ENCODE data around the gene WDR17.

- TF ChIP-seq, protein P1, sequence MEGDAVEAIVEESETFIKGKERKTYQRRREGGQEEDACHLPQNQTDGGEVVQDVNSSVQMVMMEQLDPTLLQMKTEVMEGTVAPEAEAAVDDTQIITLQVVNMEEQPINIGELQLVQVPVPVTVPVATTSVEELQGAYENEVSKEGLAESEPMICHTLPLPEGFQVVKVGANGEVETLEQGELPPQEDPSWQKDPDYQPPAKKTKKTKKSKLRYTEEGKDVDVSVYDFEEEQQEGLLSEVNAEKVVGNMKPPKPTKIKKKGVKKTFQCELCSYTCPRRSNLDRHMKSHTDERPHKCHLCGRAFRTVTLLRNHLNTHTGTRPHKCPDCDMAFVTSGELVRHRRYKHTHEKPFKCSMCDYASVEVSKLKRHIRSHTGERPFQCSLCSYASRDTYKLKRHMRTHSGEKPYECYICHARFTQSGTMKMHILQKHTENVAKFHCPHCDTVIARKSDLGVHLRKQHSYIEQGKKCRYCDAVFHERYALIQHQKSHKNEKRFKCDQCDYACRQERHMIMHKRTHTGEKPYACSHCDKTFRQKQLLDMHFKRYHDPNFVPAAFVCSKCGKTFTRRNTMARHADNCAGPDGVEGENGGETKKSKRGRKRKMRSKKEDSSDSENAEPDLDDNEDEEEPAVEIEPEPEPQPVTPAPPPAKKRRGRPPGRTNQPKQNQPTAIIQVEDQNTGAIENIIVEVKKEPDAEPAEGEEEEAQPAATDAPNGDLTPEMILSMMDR (conservative IDR thresholded peaks at IDR 0.05; ENCODE audit: low read depth, low read length) = no peak
- no peak for TF ChIP-seq EZH2 (IDR thresholded peaks at IDR 0.05; ENCODE audit: low read length, unreplicated experiment)
Observed at GRCh38 chr4:176205299-176205698, 139.7 kb downstream of the WDR17 start.
